Frontal cortex (tissue), 4 donors: ENCODE measurements around the gene TRAF1. TPM values are rescaled to one million over a fixed set of nuclear protein-coding genes. Genes with fewer than 3 reads are reported as not detected.
"Not testable (repeated sequence)": the region's sequence is repeated elsewhere in the genome, so short reads cannot be mapped to it uniquely, and the experiment has no call there.

Source experiments
- DNase-seq, 2 donors: peaks; one replicate each; pipeline ENCODE4 v3.0.0; 2012; ENCODE audit warnings: low spot score in 2 of 2
- FAIRE-seq: peaks from 2 replicates; lab custom pipeline; 2012; peaks lifted over from hg19 to GRCh38; lab: Jason Lieb, UNC
- total RNA-seq: library from RNA; depleted of rRNA; stranded (reverse); fragments of >200 nt; gene quantifications from one replicate; pipeline ENCODE4 v1.2.3, GENCODE V29; 2014
- donor health status: control.
- donor health status: control.
- donor health status: control.

Gene TRAF1, protein sequence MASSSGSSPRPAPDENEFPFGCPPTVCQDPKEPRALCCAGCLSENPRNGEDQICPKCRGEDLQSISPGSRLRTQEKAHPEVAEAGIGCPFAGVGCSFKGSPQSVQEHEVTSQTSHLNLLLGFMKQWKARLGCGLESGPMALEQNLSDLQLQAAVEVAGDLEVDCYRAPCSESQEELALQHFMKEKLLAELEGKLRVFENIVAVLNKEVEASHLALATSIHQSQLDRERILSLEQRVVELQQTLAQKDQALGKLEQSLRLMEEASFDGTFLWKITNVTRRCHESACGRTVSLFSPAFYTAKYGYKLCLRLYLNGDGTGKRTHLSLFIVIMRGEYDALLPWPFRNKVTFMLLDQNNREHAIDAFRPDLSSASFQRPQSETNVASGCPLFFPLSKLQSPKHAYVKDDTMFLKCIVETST
- total RNA-seq: 1.6 TPM

DNA sequence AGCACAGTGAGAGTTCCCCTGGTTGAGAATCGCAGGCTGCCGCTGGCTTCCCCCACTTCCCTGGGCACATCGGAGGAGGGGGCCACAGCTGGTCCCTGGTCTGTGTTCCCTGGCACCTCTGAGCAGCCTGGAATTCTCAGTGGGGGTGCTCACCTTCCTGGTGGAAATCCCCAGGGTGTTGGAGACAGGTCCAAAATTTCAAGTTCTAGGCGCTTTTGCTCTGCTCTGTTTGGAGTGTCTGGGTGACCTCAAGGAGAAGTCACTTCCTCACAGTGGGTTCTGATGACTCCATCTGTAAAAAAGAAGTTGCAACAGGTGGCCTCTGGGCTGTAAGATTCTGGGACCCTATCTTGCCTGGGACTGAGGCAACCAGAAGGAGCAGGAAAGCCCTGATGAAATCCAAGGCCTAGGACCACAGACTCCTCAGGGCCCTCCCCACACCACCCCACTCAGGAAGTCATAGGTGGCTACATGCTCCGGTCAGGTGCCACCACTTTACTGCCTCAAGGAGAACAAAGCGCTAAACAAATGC lies at the start of gene TRAF1:
Gene TRAF1, minus strand, starts transcription at position 400 of the 532 bp plus-strand sequence. CDS start 721 bp downstream, outside the sequence.
- no peak for FAIRE-seq
- DNase-seq: no peak

GRCh38 chr9:120974921-120975320 lies 48.3 kb upstream of the TRAF1 start:
- no peak for FAIRE-seq

DNA sequence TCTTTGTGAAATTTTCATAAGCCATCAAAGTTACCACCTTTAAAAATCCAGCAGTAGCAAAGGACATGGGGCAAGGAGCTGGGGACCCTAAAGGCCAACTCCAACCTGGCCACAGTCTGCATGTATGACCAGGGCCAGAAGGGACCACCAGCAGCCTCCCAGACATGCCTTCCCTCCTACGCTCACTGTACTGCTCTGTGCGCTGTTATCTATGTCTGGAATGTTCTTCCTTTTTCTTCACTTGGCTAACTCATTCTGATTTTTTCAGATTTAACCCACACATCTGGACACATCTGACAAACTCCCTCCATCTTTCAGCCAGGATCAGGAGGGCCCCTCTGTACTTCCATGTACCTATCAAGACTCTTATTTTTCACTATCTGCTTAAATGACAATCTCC lies 47.6 kb upstream of the TRAF1 start:
- no peak for DNase-seq
- FAIRE-seq: no peak

More at GRCh38 chr9:120974921-120975320, 48.3 kb upstream of the TRAF1 start:
- DNase-seq: no peak

DNA sequence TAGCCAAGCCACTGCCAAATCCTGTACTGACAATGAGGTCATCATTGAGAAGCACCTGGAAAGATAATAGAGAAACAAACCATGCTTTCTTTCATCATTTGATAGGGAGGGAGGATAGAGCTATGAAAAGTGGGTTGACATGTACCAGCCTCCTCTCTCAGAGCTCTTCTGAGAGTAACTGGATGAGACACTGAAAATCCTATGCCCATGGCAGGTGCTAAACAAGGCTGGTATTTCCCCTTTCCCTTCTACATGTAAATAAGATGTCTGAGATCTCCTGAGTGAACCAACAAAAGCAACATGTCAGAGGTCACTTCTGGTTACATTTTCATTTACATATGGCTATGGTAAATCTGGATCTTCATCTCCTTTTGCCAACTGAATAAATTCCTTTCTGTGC lies 45.3 kb upstream of the TRAF1 start:
- FAIRE-seq (no peak), DNase-seq (no peak)

- not testable (repeated sequence) for FAIRE-seq, DNase-seq
Measured at GRCh38 chr9:120971471-120971870, 44.9 kb upstream of the TRAF1 start.

GRCh38 chr9:120970244-120970643 lies 43.6 kb upstream of the TRAF1 start:
- FAIRE-seq (no peak), DNase-seq (no peak)

- DNase-seq (no peak), FAIRE-seq (no peak)
Measured at GRCh38 chr9:120966013-120966369, 39.4 kb upstream of the TRAF1 start.

DNA sequence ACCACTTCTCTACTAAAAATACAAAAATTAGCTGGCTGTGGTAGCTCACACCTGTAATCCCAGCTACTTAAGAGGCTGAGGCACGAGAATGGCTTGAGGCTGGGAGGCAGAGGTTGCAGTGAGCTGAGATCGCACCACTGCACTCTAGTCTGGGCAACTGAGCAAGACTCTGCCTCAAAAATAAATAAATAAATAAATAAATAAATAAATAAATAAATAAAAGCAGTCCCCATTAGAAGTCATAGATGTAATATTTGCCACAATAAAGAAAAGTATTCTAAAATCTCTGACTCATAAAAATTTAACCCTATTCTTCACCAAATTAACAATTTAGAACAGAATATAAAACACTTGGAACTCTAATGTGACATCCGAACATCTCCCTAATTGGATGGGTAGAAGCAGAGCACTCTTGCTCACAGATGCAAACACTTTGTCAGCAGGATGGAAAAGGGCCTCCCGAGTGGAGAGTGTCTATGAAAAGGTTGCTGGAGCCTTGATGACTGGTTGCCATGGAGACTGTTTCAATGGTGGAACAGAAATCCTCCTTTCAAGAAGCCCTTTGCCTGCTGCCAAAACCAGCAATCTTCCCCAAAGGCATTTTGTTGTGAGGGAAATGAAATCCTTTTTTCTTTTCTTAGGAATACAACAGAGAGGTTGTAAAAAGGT lies 38.9 kb upstream of the TRAF1 start:
- FAIRE-seq: no peak

DNA sequence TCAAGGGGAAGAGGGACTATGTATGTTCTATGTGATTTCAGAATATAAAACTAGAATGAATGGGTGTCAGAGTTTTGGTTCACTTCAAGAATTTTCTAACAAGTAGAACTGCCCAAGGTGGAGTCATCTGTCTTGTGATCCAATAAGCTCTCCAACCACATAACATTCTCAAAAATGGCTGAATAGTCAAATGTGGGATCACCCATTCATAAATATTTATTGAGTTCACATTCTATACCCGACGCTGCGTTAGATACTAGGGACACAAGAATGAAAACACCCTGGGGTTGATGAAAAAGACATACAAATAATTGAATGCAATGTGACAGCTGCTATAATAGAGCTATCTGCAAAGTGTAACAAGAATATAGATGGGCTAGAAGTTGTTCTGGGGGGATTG lies 35.3 kb upstream of the TRAF1 start:
- DNase-seq: no peak
- FAIRE-seq: no peak

More for the DNA sequence above, 38.9 kb upstream of the TRAF1 start:
- peak in 1 of 2 donors; percentile 24 for DNase-seq

DNA sequence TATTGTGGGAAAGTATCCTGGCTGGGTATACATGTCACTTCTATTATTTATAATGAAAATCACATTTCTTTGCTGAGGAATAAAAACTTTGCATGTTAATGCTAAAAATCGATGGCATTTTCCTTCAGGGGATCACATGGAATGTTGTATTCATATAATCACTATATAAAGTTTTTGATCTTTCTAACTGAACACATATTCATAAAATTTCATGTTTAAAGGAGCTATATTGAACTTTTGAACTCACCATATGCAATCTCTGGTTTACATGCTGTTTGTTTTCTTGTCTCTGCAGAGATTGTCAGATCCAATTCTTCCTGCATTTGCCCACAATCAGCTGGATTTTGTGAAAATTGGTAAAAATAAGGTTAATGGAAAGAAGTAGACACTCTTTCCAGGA lies 33.4 kb upstream of the TRAF1 start:
- DNase-seq (no peak), FAIRE-seq (no peak)

DNA sequence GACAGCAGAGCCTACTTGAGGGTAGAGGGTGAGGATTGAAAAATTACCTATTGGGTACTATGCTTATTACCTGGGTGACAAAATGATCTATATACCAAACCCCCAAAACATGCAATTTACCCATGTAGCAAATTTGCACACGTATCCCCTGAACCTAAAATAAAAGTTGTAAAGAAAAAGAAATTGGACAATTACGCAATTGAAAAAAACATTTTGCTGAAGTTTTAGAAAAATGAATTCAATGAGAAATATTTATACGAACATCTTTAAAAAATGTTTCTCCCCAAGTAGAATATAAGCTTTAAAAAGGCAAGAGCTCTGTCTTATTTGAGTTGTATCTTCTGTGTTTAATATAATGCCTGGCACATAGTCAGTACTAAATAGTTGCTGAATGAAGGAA lies 30.3 kb upstream of the TRAF1 start:
- no peak for FAIRE-seq
- DNase-seq: no peak

GRCh38 chr9:120951960-120952618 lies 25.5 kb upstream of the TRAF1 start:
- no peak for FAIRE-seq
- no peak for DNase-seq

- FAIRE-seq (no peak), DNase-seq (no peak)
Measured at GRCh38 chr9:120950421-120951388, 24.1 kb upstream of the TRAF1 start.

- FAIRE-seq (no peak), DNase-seq (no peak)
Measured at GRCh38 chr9:120949290-120949689, 22.7 kb upstream of the TRAF1 start.

- FAIRE-seq: no peak
Measured at GRCh38 chr9:120948824-120949223, 22.2 kb upstream of the TRAF1 start.

GRCh38 chr9:120947222-120947621 lies 20.6 kb upstream of the TRAF1 start:
- FAIRE-seq: no peak
- DNase-seq: no peak

More at GRCh38 chr9:120948824-120949223, 22.2 kb upstream of the TRAF1 start:
- no peak for DNase-seq

DNA sequence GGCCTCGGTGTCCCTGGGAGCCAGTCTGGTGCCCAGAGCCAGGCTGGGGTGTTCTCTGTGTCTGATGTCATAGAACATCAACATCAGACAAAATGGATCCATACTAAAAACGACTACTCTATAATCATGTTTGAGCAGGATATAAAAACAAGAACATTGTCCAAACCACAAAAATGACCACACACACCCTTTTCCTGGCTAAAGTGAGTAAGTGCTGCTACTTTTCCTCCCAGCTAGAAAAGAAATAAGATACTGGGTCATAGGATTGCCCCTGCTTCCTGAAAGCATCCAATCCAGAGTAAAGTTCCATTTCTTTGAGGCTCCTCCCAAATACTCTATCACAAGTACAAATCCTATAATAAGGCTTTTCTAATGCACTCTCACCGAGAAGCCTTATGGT lies 19.7 kb upstream of the TRAF1 start:
- DNase-seq (no peak), FAIRE-seq (no peak)

DNA sequence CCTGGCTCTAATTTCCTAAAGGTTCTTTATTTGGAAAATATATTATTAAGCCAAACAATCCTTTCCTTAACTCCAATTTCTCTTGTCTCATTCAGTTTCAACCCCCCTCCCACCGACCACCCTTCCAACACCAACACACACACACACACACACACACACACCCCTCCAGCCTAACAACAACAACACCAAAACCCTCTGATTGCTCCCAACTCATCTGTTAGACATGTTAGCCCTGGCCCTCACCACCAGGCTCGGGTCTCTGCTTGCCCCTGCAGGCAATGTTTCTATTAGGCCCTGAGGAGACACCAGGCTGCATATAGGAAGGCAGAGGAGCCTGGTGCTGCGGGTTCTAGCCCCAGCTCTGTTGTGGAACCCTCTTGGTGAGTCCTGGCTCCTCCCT lies 18.4 kb upstream of the TRAF1 start:
- DNase-seq: no peak
- no peak for FAIRE-seq

- DNase-seq (no peak), FAIRE-seq (no peak)
Measured at GRCh38 chr9:120944434-120944843, 17.8 kb upstream of the TRAF1 start.
